H9 (cell line): ENCODE data around the gene ZSWIM4. TPM values are rescaled to one million over a fixed set of nuclear protein-coding genes. Genes with fewer than 3 reads are reported as not detected.

Experiments
- DNase-seq: peaks from one replicate; pipeline ENCODE4 v3.0.0-alpha.2; 2017
- H2AFZ ChIP-seq: one replicate; pipeline ENCODE4 v1.6.1; 2013; ENCODE audit warnings: mild to moderate bottlenecking, low read length, control low read depth, moderate library complexity
- H2AK5ac ChIP-seq: 2 replicates; pipeline ENCODE4 v1.6.1; 2013; ENCODE audit warnings: low read length, control low read depth, mixed read lengths; ENCODE audit not compliant: insufficient read length
- H2BK120ac ChIP-seq: one replicate; pipeline ENCODE4 v1.6.1; 2013; ENCODE audit warnings: low read depth, mild to moderate bottlenecking, low read length, control low read depth, inconsistent platforms; ENCODE audit not compliant: poor library complexity, severe bottlenecking
- H2BK12ac ChIP-seq: 2 replicates; pipeline ENCODE4 v1.6.1; 2013; ENCODE audit warnings: low read length, control low read depth, mixed read lengths, low read depth; ENCODE audit not compliant: insufficient read length
- H2BK15ac ChIP-seq: 2 replicates; pipeline ENCODE4 v1.6.1; 2013; ENCODE audit warnings: low read depth, low read length, control low read depth
- H2BK20ac ChIP-seq: one replicate; pipeline ENCODE4 v1.6.1; 2013; ENCODE audit warnings: low read depth, mild to moderate bottlenecking, low read length, control low read depth, inconsistent platforms; ENCODE audit not compliant: poor library complexity, severe bottlenecking
- H2BK5ac ChIP-seq: 2 replicates; pipeline ENCODE4 v1.6.1; 2013; ENCODE audit warnings: low read length, control low read depth, mixed read lengths; ENCODE audit not compliant: insufficient read length
- H3K14ac ChIP-seq: 2 replicates; pipeline ENCODE4 v1.6.1; 2013; ENCODE audit warnings: low read length, control low read depth; ENCODE audit not compliant: insufficient read depth
- H3K18ac ChIP-seq: 2 replicates; pipeline ENCODE4 v1.6.1; 2013; ENCODE audit warnings: low read depth, mild to moderate bottlenecking, mixed read lengths, low read length, control low read depth; ENCODE audit not compliant: insufficient read length
- H3K23ac ChIP-seq: 2 replicates; pipeline ENCODE4 v1.6.1; 2013; ENCODE audit warnings: low read length, control low read depth, mixed read lengths, low read depth; ENCODE audit not compliant: insufficient read length
- H3K23me2 ChIP-seq: 2 replicates; pipeline ENCODE4 v1.6.1; 2013; ENCODE audit warnings: low read depth, mild to moderate bottlenecking, mixed read lengths, low read length, control low read depth; ENCODE audit not compliant: insufficient read length, poor library complexity, severe bottlenecking
- H3K27ac ChIP-seq: 2 replicates; pipeline ENCODE4 v1.5.1; 2013; ENCODE audit warnings: low read length, control low read depth, mixed read lengths, low read depth; ENCODE audit not compliant: insufficient read length
- H3K27me3 ChIP-seq: 2 replicates; pipeline ENCODE4 v1.6.1; 2013; ENCODE audit warnings: low read length, control low read depth, inconsistent platforms; ENCODE audit not compliant: insufficient read depth
- H3K4ac ChIP-seq: 2 replicates; pipeline ENCODE4 v1.6.1; 2013; ENCODE audit warnings: low read depth, mild to moderate bottlenecking, control low read depth, inconsistent platforms, low read length, moderate library complexity
- H3K4me1 ChIP-seq: 2 replicates; pipeline ENCODE4 v1.6.1; 2013; ENCODE audit warnings: low read length, control low read depth, inconsistent platforms; ENCODE audit not compliant: insufficient read depth
- H3K4me2 ChIP-seq: 2 replicates; pipeline ENCODE4 v1.6.1; 2013; ENCODE audit warnings: low read length, control low read depth, mixed read lengths; ENCODE audit not compliant: insufficient read length, insufficient read depth
- H3K56ac ChIP-seq: 2 replicates; pipeline ENCODE4 v1.6.1; 2013; ENCODE audit warnings: low read depth, mild to moderate bottlenecking, mixed read lengths, low read length, control low read depth; ENCODE audit not compliant: insufficient read length
- H3K79me1 ChIP-seq: 2 replicates; pipeline ENCODE4 v1.6.1; 2013; ENCODE audit warnings: low read depth, mild to moderate bottlenecking, moderate library complexity, low read length, control low read depth, inconsistent platforms; ENCODE audit not compliant: insufficient read depth, poor library complexity, severe bottlenecking
- H3K79me2 ChIP-seq: 2 replicates; pipeline ENCODE4 v1.6.1; 2013; ENCODE audit warnings: low read length, control low read depth, inconsistent platforms; ENCODE audit not compliant: insufficient read depth
- H3K9ac ChIP-seq: 2 replicates; pipeline ENCODE4 v1.6.1; 2013; ENCODE audit warnings: low read length, control low read depth, mixed read lengths; ENCODE audit not compliant: insufficient read length; ENCODE audit errors: extremely low read depth
- H3K9me3 ChIP-seq: one replicate; pipeline ENCODE4 v1.6.1; 2013; ENCODE audit warnings: low read depth, low read length, inconsistent platforms; ENCODE audit not compliant: control insufficient read depth
- H3T11ph ChIP-seq: one replicate; pipeline ENCODE4 v1.6.1; 2013; ENCODE audit warnings: mild to moderate bottlenecking, low read length, control low read depth, inconsistent platforms
- H4K20me1 ChIP-seq: one replicate; pipeline ENCODE4 v1.6.1; 2013; ENCODE audit not compliant: control insufficient read depth, insufficient read length, insufficient read depth
- H4K5ac ChIP-seq: 2 replicates; pipeline ENCODE4 v1.6.1; 2013; ENCODE audit warnings: low read depth, mild to moderate bottlenecking, mixed read lengths, low read length, control low read depth; ENCODE audit not compliant: insufficient read length
- H4K8ac ChIP-seq: replicated peaks from 2 replicates; pipeline ENCODE4 v1.6.1; 2013; ENCODE audit warnings: low read length, control low read depth, mixed read lengths, low read depth; ENCODE audit not compliant: insufficient read length
- H4K91ac ChIP-seq: 2 replicates; pipeline ENCODE4 v1.6.1; 2013; ENCODE audit warnings: low read depth, mild to moderate bottlenecking, moderate library complexity, mixed read lengths, low read length, control low read depth; ENCODE audit not compliant: insufficient read length
- H3K27ac Mint-ChIP-seq, 3 experiments: 2 replicates in 2 of 3; 3 replicates in 1 of 3; pipeline ENCODE4 v1.8.0; 2020 to 2021; ENCODE audit warnings: mixed read lengths in 3 of 3, mild to moderate bottlenecking in 1 of 3, moderate library complexity in 1 of 3
- H3K27me3 Mint-ChIP-seq: 2 replicates; pipeline ENCODE4 v1.8.0; 2021; ENCODE audit warnings: low read depth, mild to moderate bottlenecking, moderate library complexity, mixed read lengths
- H3K36me3 Mint-ChIP-seq, 3 experiments: 2 replicates in 2 of 3; 3 replicates in 1 of 3; pipeline ENCODE4 v1.8.0; 2020 to 2021; ENCODE audit warnings: low read depth in 3 of 3, mixed read lengths in 3 of 3; ENCODE audit not compliant: insufficient read depth in 1 of 3
- H3K4me1 Mint-ChIP-seq, 2 experiments: 2 replicates each; pipeline ENCODE4 v1.8.0; 2020; ENCODE audit warnings: mixed read lengths in 2 of 2
- H3K4me3 Mint-ChIP-seq, 2 experiments: 2 replicates in 1 of 2; 3 replicates in 1 of 2; pipeline ENCODE4 v1.8.0; 2020 to 2021; ENCODE audit warnings: mild to moderate bottlenecking in 2 of 2, mixed read lengths in 2 of 2, moderate library complexity in 1 of 2
- H3K9me3 Mint-ChIP-seq, 2 experiments: 2 replicates in 1 of 2; 3 replicates in 1 of 2; pipeline ENCODE4 v1.8.0; 2020; ENCODE audit warnings: mild to moderate bottlenecking in 2 of 2, mixed read lengths in 2 of 2, moderate library complexity in 1 of 2
- CTCF ChIP-seq: fragments of 200-600 bp; sonication (generic); conservative IDR thresholded peaks from 3 replicates; pipeline ENCODE4 v1.8.0; 2021; ENCODE audit warnings: antibody characterized with exemption, mild to moderate bottlenecking
- WGBS: extraction: QIAGEN DNeasy Blood & Tissue Kit; methylation state at CpG from one replicate; pipeline ENCODE4 v1.1.7; 2013; ENCODE audit warnings: missing lambda C conversion rate, low lambda C conversion rate, mixed read lengths; ENCODE audit not compliant: insufficient read length; ENCODE audit errors: extremely low coverage; 5-methylcytosine and 5-hydroxymethylcytosine counted together
- total RNA-seq: library from RNA; stranded (reverse); gene quantifications from 2 replicates; pipeline ENCODE4 v1.2.1, GENCODE V29; 2021

ZSWIM4 gene
- total RNA-seq, 1 experiment from 2014 or later = 50.7 TPM

- Histone ChIP-seq H3K23me2 (peaks cover 4% of the 10 kb centered on the region), H4K8ac (no peak overlapping the region), H2BK20ac (no peak overlapping the region), H3K4ac (no peak overlapping the region), H3K27me3 (no peaks in the 10 kb centered on the region), H2BK12ac (no peak overlapping the region), H3K4me2 (no peak overlapping the region), H3K23ac (no peak overlapping the region), H2BK120ac (no peak overlapping the region), H2AFZ (no peak overlapping the region), H4K20me1 (no peaks in the 10 kb centered on the region), H3K9ac (no peak overlapping the region), H3K9me3 (no peaks in the 10 kb centered on the region), H2BK5ac (no peak overlapping the region), H3K56ac (no peak overlapping the region), H3K79me1 (no peaks in the 10 kb centered on the region), H4K5ac (no peak overlapping the region), H4K91ac (no peak overlapping the region), H3K4me1 (no peaks in the 10 kb centered on the region), H3K27ac (no peak overlapping the region), H3K14ac (no peak overlapping the region), H2BK15ac (no peak overlapping the region), H3K18ac (no peak overlapping the region), H2AK5ac (peak overlapping the region; percentile 51), H3T11ph (no peak overlapping the region), H3K79me2 (no peaks in the 10 kb centered on the region)
- H3K27ac Mint-ChIP-seq = no peak overlapping the region; a peak in 1 of 7 replicates
- WGBS = no CpG with 5 or more reads among the region's 11 CpGs
- peaks cover 3 to 7% of the 10 kb centered on the region in 2 experiments; a peak in 3 of 4 replicates for H3K4me1 Mint-ChIP-seq
- TF ChIP-seq CTCF = no peak
- peaks cover 21 to 62% (median 39%) of the 10 kb centered on the region in 3 experiments for H3K36me3 Mint-ChIP-seq
- no peak for DNase-seq
- no peak overlapping the region for H3K4me3 Mint-ChIP-seq
- H3K27me3 Mint-ChIP-seq = no peaks in the 10 kb centered on the region
- no peaks in the 10 kb centered on the region for H3K9me3 Mint-ChIP-seq
These were observed 24.0 kb downstream of the ZSWIM4 start for GRCh38 chr19:13819238-13819637.
